Measurements from ENCODE around the gene NDUFA8.
A peak's percentile ranks its signal among the peaks of the same experiment; 100 is the strongest.

NDUFA8 gene

GRCh38 chr9:122173670-122174069 lies 14.1 kb upstream of the NDUFA8 start:
- H3K4me1 ChIP-seq (ENCODE audit: control extremely low read depth in 1 of 4, control insufficient read depth in 4 of 4, insufficient read depth in 4 of 4, low read length in 3 of 4) = peaks cover 0 to 5% (median 0%) of the 10 kb centered on the region in 4 experiments
- H3K4me3 ChIP-seq (ENCODE audit: control insufficient read depth in 1 of 7, extremely low read depth in 1 of 7, insufficient read depth in 4 of 7, low read depth in 2 of 7, low read length in 6 of 7) = no peak overlapping the region
- no peaks in the 10 kb centered on the region for H3K27me3 ChIP-seq (replicated peaks in 2 of 5; ENCODE audit: control insufficient read depth in 4 of 5, insufficient read depth in 5 of 5, low read length in 4 of 5)
- DNase-seq = no peak
- ChIA-PET POLR2A (no interaction called here), CTCF (interaction anchor here (0.9 kb wide), 1 partner anchor 16 kb away, joined by 3 read pairs; no protein-coding TSS in a partner anchor)
- WGBS (ENCODE audit: insufficient coverage) = 89% methylated on average over 2 of the region's 3 CpGs
- no peaks in the 10 kb centered on the region for H3K9me3 ChIP-seq (ENCODE audit: control extremely low read depth in 1 of 5, control insufficient read depth in 4 of 5, insufficient read depth in 2 of 5, low read depth in 1 of 5, low read length in 4 of 5)
- H3K36me3 ChIP-seq (ENCODE audit: control insufficient read depth in 4 of 4, insufficient read depth in 4 of 4, low read length in 3 of 4) = no peaks in the 10 kb centered on the region
- no peak overlapping the region for H3K27ac ChIP-seq (ENCODE audit: insufficient read depth in 1 of 2, low read depth in 1 of 2, low read length in 2 of 2, poor library complexity in 1 of 2, severe bottlenecking in 2 of 2)

- ChIA-PET POLR2A (no interaction called here), CTCF (interaction anchor here (1.5 kb wide), 2 partner anchors 14 to 74 kb away, joined by 3 read pairs; no protein-coding TSS in a partner anchor)
- H3K36me3 ChIP-seq (ENCODE audit: control insufficient read depth in 4 of 4, insufficient read depth in 4 of 4, low read length in 3 of 4) = no peaks in the 10 kb centered on the region
- 96% methylated on average over 7 of the region's 7 CpGs for whole genome bisulfite sequencing (ENCODE audit: insufficient coverage)
- no peaks in the 10 kb centered on the region for H3K9me3 ChIP-seq (ENCODE audit: control extremely low read depth in 1 of 5, control insufficient read depth in 4 of 5, insufficient read depth in 2 of 5, low read depth in 1 of 5, low read length in 4 of 5)
- H3K27me3 ChIP-seq (replicated peaks in 2 of 5; ENCODE audit: control insufficient read depth in 4 of 5, insufficient read depth in 5 of 5, low read length in 4 of 5) = no peaks in the 10 kb centered on the region
- H3K4me3 ChIP-seq (ENCODE audit: control insufficient read depth in 1 of 7, extremely low read depth in 1 of 7, insufficient read depth in 4 of 7, low read depth in 2 of 7, low read length in 6 of 7) = no peak overlapping the region
- H3K4me1 ChIP-seq (ENCODE audit: control extremely low read depth in 1 of 4, control insufficient read depth in 4 of 4, insufficient read depth in 4 of 4, low read length in 3 of 4) = peaks cover 0 to 5% (median 0%) of the 10 kb centered on the region in 4 experiments
- DNase-seq = no peak
- no peak overlapping the region for H3K27ac ChIP-seq (ENCODE audit: insufficient read depth in 1 of 2, low read depth in 1 of 2, low read length in 2 of 2, poor library complexity in 1 of 2, severe bottlenecking in 2 of 2)
Measured at GRCh38 chr9:122172131-122172530, 12.6 kb upstream of the NDUFA8 start.

- H3K36me3 ChIP-seq (ENCODE audit: control insufficient read depth in 4 of 4, insufficient read depth in 4 of 4, low read length in 3 of 4) = no peaks in the 10 kb centered on the region
- 52% methylated on average over 2 of the region's 3 CpGs for WGBS (ENCODE audit: insufficient coverage)
- ChIA-PET POLR2A (no interaction called here), CTCF (interaction anchor here (0.9 to 2.0 kb wide), 3 partner anchors 10 to 159 kb away, joined by 3 to 6 read pairs (median 4); no protein-coding TSS in a partner anchor)
- H3K27me3 ChIP-seq (replicated peaks in 2 of 5; ENCODE audit: control insufficient read depth in 4 of 5, insufficient read depth in 5 of 5, low read length in 4 of 5) = no peaks in the 10 kb centered on the region
- H3K4me3 ChIP-seq (ENCODE audit: control insufficient read depth in 1 of 7, extremely low read depth in 1 of 7, insufficient read depth in 4 of 7, low read depth in 2 of 7, low read length in 6 of 7) = no peak overlapping the region
- no peak for DNase-seq
- H3K9me3 ChIP-seq (ENCODE audit: control extremely low read depth in 1 of 5, control insufficient read depth in 4 of 5, insufficient read depth in 2 of 5, low read depth in 1 of 5, low read length in 4 of 5) = no peaks in the 10 kb centered on the region
- no peak overlapping the region for H3K27ac ChIP-seq (ENCODE audit: insufficient read depth in 1 of 2, low read depth in 1 of 2, low read length in 2 of 2, poor library complexity in 1 of 2, severe bottlenecking in 2 of 2)
- peaks cover 0 to 5% (median 0%) of the 10 kb centered on the region in 4 experiments for H3K4me1 ChIP-seq (ENCODE audit: control extremely low read depth in 1 of 4, control insufficient read depth in 4 of 4, insufficient read depth in 4 of 4, low read length in 3 of 4)
Measured at GRCh38 chr9:122168356-122168755, 8.8 kb upstream of the NDUFA8 start.

- H3K27ac ChIP-seq (ENCODE audit: insufficient read depth in 1 of 2, low read depth in 1 of 2, low read length in 2 of 2, poor library complexity in 1 of 2, severe bottlenecking in 2 of 2) = no peak overlapping the region
- ChIA-PET POLR2A (no interaction called here), CTCF (interaction anchor here (0.7 to 1.6 kb wide), 3 partner anchors 15 to 36 kb away, joined by 3 to 4 read pairs (median 3); no protein-coding TSS in a partner anchor)
- no peaks in the 10 kb centered on the region for H3K27me3 ChIP-seq (replicated peaks in 2 of 5; ENCODE audit: control insufficient read depth in 4 of 5, insufficient read depth in 5 of 5, low read length in 4 of 5)
- H3K4me1 ChIP-seq (ENCODE audit: control extremely low read depth in 1 of 4, control insufficient read depth in 4 of 4, insufficient read depth in 4 of 4, low read length in 3 of 4) = peaks cover 0 to 5% (median 1%) of the 10 kb centered on the region in 4 experiments
- no peak overlapping the region for H3K4me3 ChIP-seq (ENCODE audit: control insufficient read depth in 1 of 7, extremely low read depth in 1 of 7, insufficient read depth in 4 of 7, low read depth in 2 of 7, low read length in 6 of 7)
- WGBS (ENCODE audit: insufficient coverage) = 80% methylated on average over 2 of the region's 2 CpGs
- no peaks in the 10 kb centered on the region for H3K36me3 ChIP-seq (ENCODE audit: control insufficient read depth in 4 of 4, insufficient read depth in 4 of 4, low read length in 3 of 4)
- DNase-seq = no peak
- H3K9me3 ChIP-seq (ENCODE audit: control extremely low read depth in 1 of 5, control insufficient read depth in 4 of 5, insufficient read depth in 2 of 5, low read depth in 1 of 5, low read length in 4 of 5) = peaks cover 0 to 7% (median 0%) of the 10 kb centered on the region in 5 experiments
Measured at GRCh38 chr9:122164286-122164685, 4.7 kb upstream of the NDUFA8 start.

GRCh38 chr9:122162415-122162814 lies 2.8 kb upstream of the NDUFA8 start:
- Histone ChIP-seq H3K4me1 (ENCODE audit: control extremely low read depth in 1 of 4, control insufficient read depth in 4 of 4, insufficient read depth in 4 of 4, low read length in 3 of 4) (peaks cover 5 to 18% (median 11%) of the 10 kb centered on the region in 4 experiments), H3K4me3 (ENCODE audit: control insufficient read depth in 1 of 7, extremely low read depth in 1 of 7, insufficient read depth in 4 of 7, low read depth in 2 of 7, low read length in 6 of 7) (no peak overlapping the region), H3K27me3 (replicated peaks in 2 of 5; ENCODE audit: control insufficient read depth in 4 of 5, insufficient read depth in 5 of 5, low read length in 4 of 5) (no peaks in the 10 kb centered on the region), H3K27ac (ENCODE audit: insufficient read depth in 1 of 2, low read depth in 1 of 2, low read length in 2 of 2, poor library complexity in 1 of 2, severe bottlenecking in 2 of 2) (no peak overlapping the region), H3K36me3 (ENCODE audit: control insufficient read depth in 4 of 4, insufficient read depth in 4 of 4, low read length in 3 of 4) (no peaks in the 10 kb centered on the region), H3K9me3 (ENCODE audit: control extremely low read depth in 1 of 5, control insufficient read depth in 4 of 5, insufficient read depth in 2 of 5, low read depth in 1 of 5, low read length in 4 of 5) (peaks cover 0 to 7% (median 0%) of the 10 kb centered on the region in 5 experiments)
- DNase-seq = no peak
- POLR2A ChIA-PET = no interaction called here
- CTCF ChIA-PET = no interaction called here

GRCh38 chr9:122159925-122160246 lies 307 bp upstream of the NDUFA8 start:
- ChIA-PET CTCF (interaction anchor here (0.6 to 3.0 kb wide), 6 partner anchors 10 to 1117 kb away, joined by 3 to 22 read pairs (median 4); partner anchors contain the start of genes MRRF and RBM18), POLR2A (no interaction called here)
- no peak for DNase-seq

GRCh38 chr9:122158202-122158601 lies 1.4 kb downstream of the NDUFA8 start:
- Histone ChIP-seq H3K4me1 (ENCODE audit: control extremely low read depth in 1 of 4, control insufficient read depth in 4 of 4, insufficient read depth in 4 of 4, low read length in 3 of 4) (peaks cover 5 to 21% (median 11%) of the 10 kb centered on the region in 4 experiments), H3K27ac (ENCODE audit: insufficient read depth in 1 of 2, low read depth in 1 of 2, low read length in 2 of 2, poor library complexity in 1 of 2, severe bottlenecking in 2 of 2) (no peak overlapping the region), H3K9me3 (ENCODE audit: control extremely low read depth in 1 of 5, control insufficient read depth in 4 of 5, insufficient read depth in 2 of 5, low read depth in 1 of 5, low read length in 4 of 5) (peaks cover 0 to 7% (median 0%) of the 10 kb centered on the region in 5 experiments), H3K36me3 (ENCODE audit: control insufficient read depth in 4 of 4, insufficient read depth in 4 of 4, low read length in 3 of 4) (peaks cover 0 to 2% (median 0%) of the 10 kb centered on the region in 4 experiments), H3K27me3 (replicated peaks in 2 of 5; ENCODE audit: control insufficient read depth in 4 of 5, insufficient read depth in 5 of 5, low read length in 4 of 5) (no peaks in the 10 kb centered on the region), H3K4me3 (ENCODE audit: control insufficient read depth in 1 of 7, extremely low read depth in 1 of 7, insufficient read depth in 4 of 7, low read depth in 2 of 7, low read length in 6 of 7) (no peak overlapping the region)
- whole genome bisulfite sequencing (ENCODE audit: insufficient coverage) = 83% methylated on average over 1 of the region's 3 CpGs
- CTCF ChIA-PET = interaction anchor here (0.7 to 3.0 kb wide), 9 partner anchors 9 to 210 kb away, joined by 3 to 22 read pairs (median 5); no protein-coding TSS in a partner anchor
- POLR2A ChIA-PET = no interaction called here
- DNase-seq = peak; percentile 69 to 80 (median 79)

More at GRCh38 chr9:122159925-122160246, 307 bp upstream of the NDUFA8 start:
- peak overlapping the region; percentile 69 to 92 for H3K27ac ChIP-seq (ENCODE audit: insufficient read depth in 1 of 2, low read depth in 1 of 2, low read length in 2 of 2, poor library complexity in 1 of 2, severe bottlenecking in 2 of 2)
- H3K27me3 ChIP-seq (replicated peaks in 2 of 5; ENCODE audit: control insufficient read depth in 4 of 5, insufficient read depth in 5 of 5, low read length in 4 of 5) = no peaks in the 10 kb centered on the region
- 0% methylated on average over 2 of the region's 6 CpGs for WGBS (ENCODE audit: insufficient coverage)
- peaks cover 0 to 7% (median 0%) of the 10 kb centered on the region in 5 experiments for H3K9me3 ChIP-seq (ENCODE audit: control extremely low read depth in 1 of 5, control insufficient read depth in 4 of 5, insufficient read depth in 2 of 5, low read depth in 1 of 5, low read length in 4 of 5)
- peak overlapping the region; percentile 86 to 97 (median 92) for H3K4me3 ChIP-seq (ENCODE audit: control insufficient read depth in 1 of 7, extremely low read depth in 1 of 7, insufficient read depth in 4 of 7, low read depth in 2 of 7, low read length in 6 of 7)
- peaks cover 5 to 18% (median 11%) of the 10 kb centered on the region in 4 experiments for H3K4me1 ChIP-seq (ENCODE audit: control extremely low read depth in 1 of 4, control insufficient read depth in 4 of 4, insufficient read depth in 4 of 4, low read length in 3 of 4)
- H3K36me3 ChIP-seq (ENCODE audit: control insufficient read depth in 4 of 4, insufficient read depth in 4 of 4, low read length in 3 of 4) = peaks cover 0 to 2% (median 0%) of the 10 kb centered on the region in 4 experiments
